ENCODE results near the gene BLOC1S3. TPM values are rescaled to one million over a fixed set of nuclear protein-coding genes. Genes with fewer than 3 reads are reported as not detected.
A peak's percentile ranks its signal among the peaks of the same experiment; 100 is the strongest.

Gene BLOC1S3
- total and polyA plus RNA-seq, 2 of the 13 experiments (the other 11 are each of a cell fraction or from before 2014, with no cell fraction given), result 4.3 to 4.8 TPM

GRCh38 chr19:45130888-45131615 is 47.5 kb upstream of the BLOC1S3 start (continued):
- no peak for TF ChIP-seq ZBTB4 (CRISPR knock-in tag; IDR thresholded peaks at IDR 0.05; ENCODE audit: borderline replicate concordance)
- no peak for TF ChIP-seq NCOA1 (CRISPR knock-in tag; IDR thresholded peaks at IDR 0.05)
- TF ChIP-seq AKAP8 (CRISPR knock-in tag; IDR thresholded peaks at IDR 0.05), result no peak
- no peak for TF ChIP-seq DRAP1 (CRISPR knock-in tag; IDR thresholded peaks at IDR 0.05)
- no peak for TF ChIP-seq HNRNPUL1 (IDR thresholded peaks at IDR 0.05; ENCODE audit: low read depth, low read length)
- TF ChIP-seq MEF2D (CRISPR knock-in tag; IDR thresholded peaks at IDR 0.05), result no peak
- no peak for TF ChIP-seq E2F1 (CRISPR knock-in tag; IDR thresholded peaks at IDR 0.05)
- peak; percentile 93 for TF ChIP-seq ZBTB33 (CRISPR knock-in tag; IDR thresholded peaks at IDR 0.05)
- TF ChIP-seq ZNF407 (CRISPR knock-in tag; IDR thresholded peaks at IDR 0.05; ENCODE audit: not compliant biosample characterization), result no peak
- no peak for TF ChIP-seq HDAC2 (CRISPR knock-in tag; IDR thresholded peaks at IDR 0.05)
- no peak for TF ChIP-seq FOXK1 (CRISPR knock-in tag; IDR thresholded peaks at IDR 0.05; ENCODE audit: borderline replicate concordance, low read depth)
- TF ChIP-seq ZBTB7A (CRISPR knock-in tag; IDR thresholded peaks at IDR 0.05), result no peak

All from HepG2 (cell line).